DOHH2 (cell line): ENCODE results near the gene CSNK1G2.

ENCODE experiments used
- H3F3A ChIP-seq: fragments of 200-600 bp; sonication (generic), shearing (Covaris generic); 2 replicates; pipeline ENCODE4 v1.6.0; 2016; ENCODE audit warnings: antibody characterized with exemption, mild to moderate bottlenecking; ENCODE audit not compliant: control insufficient read depth, insufficient read depth
- H3K27ac ChIP-seq: fragments of 200-600 bp; sonication (generic); 2 replicates; pipeline ENCODE4 v1.5.1; 2014; ENCODE audit warnings: low read depth, mild to moderate bottlenecking, low read length, moderate library complexity
- H3K27me3 ChIP-seq: fragments of 200-600 bp; sonication (generic); 2 replicates; pipeline ENCODE4 v1.6.1; 2014; ENCODE audit warnings: mild to moderate bottlenecking, low read length, mixed read lengths; ENCODE audit not compliant: control insufficient read depth
- H3K36me3 ChIP-seq: fragments of 200-600 bp; sonication (generic); 2 replicates; pipeline ENCODE4 v1.6.1; 2014; ENCODE audit warnings: mild to moderate bottlenecking, low read length, moderate library complexity, mixed read lengths; ENCODE audit not compliant: control insufficient read depth
- H3K4me1 ChIP-seq: fragments of 200-600 bp; sonication (generic); 2 replicates; pipeline ENCODE4 v1.6.1; 2014; ENCODE audit warnings: mild to moderate bottlenecking, low read length, mixed read lengths; ENCODE audit not compliant: control insufficient read depth
- H3K4me2 ChIP-seq: fragments of 200-600 bp; sonication (generic); 2 replicates; pipeline ENCODE4 v1.6.0; 2014; ENCODE audit warnings: mild to moderate bottlenecking, low read length, moderate library complexity
- H3K4me3 ChIP-seq: fragments of 200-600 bp; sonication (generic); 2 replicates; pipeline ENCODE4 v1.5.1; 2014; ENCODE audit warnings: mild to moderate bottlenecking, low read length, mixed read lengths
- H3K79me2 ChIP-seq: fragments of 200-600 bp; sonication (generic); 2 replicates; pipeline ENCODE4 v1.6.1; 2014; ENCODE audit warnings: mild to moderate bottlenecking, low read length, mixed read lengths; ENCODE audit not compliant: control insufficient read depth
- H3K9me2 ChIP-seq: fragments of 200-600 bp; sonication (generic); replicated peaks from 2 replicates; pipeline ENCODE4 v1.6.1; 2014; ENCODE audit warnings: mild to moderate bottlenecking, low read length, mixed read lengths; ENCODE audit not compliant: control insufficient read depth
- H3K9me3 ChIP-seq: fragments of 200-600 bp; sonication (generic); 2 replicates; pipeline ENCODE4 v1.6.1; 2014; ENCODE audit warnings: antibody characterized with exemption, low read length, mixed read lengths; ENCODE audit not compliant: control insufficient read depth, insufficient read depth
- H4K20me1 ChIP-seq: fragments of 200-600 bp; sonication (generic); 2 replicates; pipeline ENCODE4 v1.6.0; 2014; ENCODE audit warnings: low read depth, mild to moderate bottlenecking, antibody characterized with exemption, low read length, moderate library complexity; ENCODE audit not compliant: control insufficient read depth, insufficient read depth
- CTCF ChIP-seq: fragments of 200-600 bp; sonication (generic); IDR thresholded peaks from one replicate; pipeline ENCODE4 v1.5.1; 2014; ENCODE audit warnings: antibody characterized with exemption, mild to moderate bottlenecking, low read depth, low read length; ENCODE audit not compliant: poor library complexity, severe bottlenecking
- EZH2phosphoT487 ChIP-seq: fragments of 200-600 bp; sonication (generic); IDR thresholded peaks from 2 replicates; pipeline ENCODE4 v1.6.1; 2017; ENCODE audit warnings: borderline replicate concordance, mild to moderate bottlenecking, antibody characterized with exemption, low read length, moderate library complexity, mixed read lengths

Gene CSNK1G2

GRCh38 chr19:2026770-2027169 lies 85.8 kb downstream of the CSNK1G2 start:
- H3K9me3 ChIP-seq, result no peaks in the 10 kb centered on the region
- no peak overlapping the region for H3K4me3 ChIP-seq
- no peak for TF ChIP-seq CTCF
- TF ChIP-seq EZH2phosphoT487, result no peak
- no peak overlapping the region for H3K27ac ChIP-seq
- no peaks in the 10 kb centered on the region for H3K79me2 ChIP-seq
- H3K4me1 ChIP-seq, result peaks cover 4% of the 10 kb centered on the region; the same call in 1 of the 2 replicates
- H3K27me3 ChIP-seq, result no peaks in the 10 kb centered on the region
- H4K20me1 ChIP-seq, result no peaks in the 10 kb centered on the region
- H3K9me2 ChIP-seq, result no peaks in the 10 kb centered on the region
- H3K36me3 ChIP-seq, result no peaks in the 10 kb centered on the region
- H3K4me2 ChIP-seq, result no peak overlapping the region
- no peaks in the 10 kb centered on the region for H3F3A ChIP-seq

GRCh38 chr19:2027361-2027760 lies 86.4 kb downstream of the CSNK1G2 start:
- no peaks in the 10 kb centered on the region for H4K20me1 ChIP-seq
- no peaks in the 10 kb centered on the region for H3K36me3 ChIP-seq
- H3K27me3 ChIP-seq, result peaks cover 5% of the 10 kb centered on the region
- TF ChIP-seq EZH2phosphoT487, result no peak
- TF ChIP-seq CTCF, result no peak
- H3K9me2 ChIP-seq, result no peaks in the 10 kb centered on the region
- no peak overlapping the region for H3K4me3 ChIP-seq
- no peak overlapping the region for H3K27ac ChIP-seq
- no peak overlapping the region for H3K4me2 ChIP-seq
- H3K4me1 ChIP-seq, result peaks cover 8% of the 10 kb centered on the region
- no peaks in the 10 kb centered on the region for H3K79me2 ChIP-seq
- no peaks in the 10 kb centered on the region for H3K9me3 ChIP-seq
- H3F3A ChIP-seq, result no peaks in the 10 kb centered on the region
